Upper lobe of left lung (tissue), 6 donors: ENCODE results near the gene COX19. TPM values are rescaled to one million over a fixed set of nuclear protein-coding genes. Genes with fewer than 3 reads are reported as not detected.
A peak's percentile ranks its signal among the peaks of the same experiment; 100 is the strongest.
"Not testable (repeated sequence)": the region's sequence is repeated elsewhere in the genome, so short reads cannot be mapped to it uniquely, and the experiment has no call there.

Source experiments
- ATAC-seq, 2 donors: fragments of 200-7000 bp; cut with Tn5 transposase; one replicate each; pipeline ENCODE4 v1.9.1; 2022; ENCODE audit warnings: mild to moderate bottlenecking in 2 of 2, moderate library complexity in 2 of 2; ENCODE audit not compliant: low FRiP score in 2 of 2
- DNase-seq, 2 donors: peaks; one replicate each; pipeline ENCODE4 v3.0.0-alpha.2; 2019 to 2020
- H3K27ac ChIP-seq, 4 donors: fragments of 200-600 bp; sonication (generic); one replicate each; pipeline ENCODE4 v1.5.1; 2016 to 2019
- H3K27me3 ChIP-seq, 4 donors: fragments of 200-600 bp; sonication (generic); one replicate each; pipeline ENCODE4 v1.5.1; 2017 to 2019
- H3K36me3 ChIP-seq, 4 donors: fragments of 200-600 bp; sonication (generic); one replicate each; pipeline ENCODE4 v1.5.1; 2016 to 2019
- H3K4me1 ChIP-seq, 4 donors: fragments of 200-600 bp; sonication (generic); one replicate each; pipeline ENCODE4 v1.5.1; 2018 to 2019
- H3K4me3 ChIP-seq, 4 donors: fragments of 200-600 bp; sonication (generic); one replicate each; pipeline ENCODE4 v1.5.1; 2017 to 2019; ENCODE audit warnings: mild to moderate bottlenecking in 2 of 4, moderate library complexity in 1 of 4
- H3K9me3 ChIP-seq, 4 donors: fragments of 200-600 bp; sonication (generic); one replicate each; pipeline ENCODE4 v1.5.1; 2018 to 2019
- EP300 ChIP-seq, 4 donors: sonication (generic); formaldehyde crosslinking; IDR thresholded peaks; one replicate each; pipeline ENCODE4 v1.5.1; 2017; ENCODE audit warnings: antibody characterized with exemption in 4 of 4, control low read depth in 2 of 4
- POLR2A ChIP-seq, 4 donors: fragments of 450-650 bp; IDR thresholded peaks; one replicate each; pipeline ENCODE4 v1.5.1; 2016 to 2017; ENCODE audit warnings: antibody characterized with exemption in 4 of 4, mild to moderate bottlenecking in 2 of 4
- POLR2AphosphoS5 ChIP-seq, 2 donors: sonication (generic); formaldehyde crosslinking; IDR thresholded peaks; one replicate each; pipeline ENCODE4 v1.5.1; 2017; ENCODE audit warnings: antibody characterized with exemption in 2 of 2
- WGBS, 2 donors: methylation state at CpG; one replicate each; pipeline ENCODE4 v1.1.5; 2017 to 2018; 5-methylcytosine and 5-hydroxymethylcytosine counted together
- total RNA-seq, 6 donors: library from RNA; depleted of rRNA in 4 of 6; stranded (reverse); fragments of >200 nt in 4 of 6; gene quantifications; one replicate each; pipeline versions ENCODE4 v1.1.0 to v1.2.1, GENCODE V29; 2016 to 2021
- TF ChIP-seq, protein P1 (sequence below), 6 experiments: fragments of 450-650 bp in 4 of 6; fragments of 200-600 bp in 2 of 6; sonication (generic) in 2 of 6; IDR thresholded peaks; one replicate each; pipeline ENCODE4 v1.5.1; 2016 to 2019; ENCODE audit warnings: antibody characterized with exemption in 6 of 6
- donor health status: DM: no; HTN: no; CAD: no; lungs with moderate emphysema.
- donor health status: DM: no; HTN: yes; CAD: no; lungs with severe emphysema.

COX19 gene
- total RNA-seq, 6 donors from 2014 or later = 9.1 to 25.1 (median 11.5) TPM

DNA sequence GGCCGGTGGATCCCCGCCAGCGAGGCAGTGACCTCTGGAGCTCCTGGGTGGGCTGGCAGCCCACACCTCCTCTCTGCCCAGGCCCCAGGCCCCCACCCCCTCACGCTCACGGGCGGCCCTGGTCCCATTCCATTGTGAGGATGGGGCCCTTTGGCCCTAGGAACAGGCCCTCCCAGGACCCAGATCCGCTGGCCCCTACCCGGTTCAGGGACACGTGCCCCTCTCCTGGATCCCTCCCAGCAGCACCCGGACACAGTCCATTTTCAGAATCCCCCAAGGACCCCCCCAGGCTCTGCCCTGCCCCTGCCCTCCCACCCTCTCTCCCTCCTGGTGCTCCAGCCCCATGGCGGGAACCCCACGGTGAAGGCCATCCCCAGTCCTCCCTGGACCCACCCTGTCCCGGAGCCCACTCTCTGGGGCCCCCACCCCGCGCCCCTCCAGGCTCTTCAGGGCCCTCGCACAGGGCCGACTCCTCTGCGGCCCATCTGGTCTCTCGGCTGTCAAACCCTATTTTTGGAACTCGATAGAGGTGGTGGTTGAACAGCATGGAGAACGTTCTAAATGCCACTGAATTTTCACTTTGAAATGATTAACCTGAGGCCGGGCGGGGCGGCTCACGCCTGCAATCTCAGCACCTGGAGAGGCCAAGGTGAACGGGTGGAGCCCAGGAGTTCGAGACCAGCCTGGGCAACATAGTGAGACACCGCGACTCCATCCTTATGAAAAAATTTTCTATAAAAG, 28.9 kb downstream of the COX19 start:
- Histone ChIP-seq H3K9me3 (no peaks in the 10 kb centered on the region), H3K4me3 (peak overlapping the region in 3 of 4 donors; percentile 40 to 50 (median 45)), H3K36me3 (no peaks in the 10 kb centered on the region), H3K27me3 (no peaks in the 10 kb centered on the region), H3K27ac (peak overlapping the region; percentile 65 to 89 (median 78)), H3K4me1 (peaks cover 0 to 20% (median 2%) of the 10 kb centered on the region in 4 donors)
- WGBS, 2 donors = 76 to 84% methylated on average over 16 to 22 of the region's 29 CpGs
- DNase-seq (peak in 1 of 2 donors; percentile 51), ATAC-seq (no peak)
- TF ChIP-seq, protein P1, sequence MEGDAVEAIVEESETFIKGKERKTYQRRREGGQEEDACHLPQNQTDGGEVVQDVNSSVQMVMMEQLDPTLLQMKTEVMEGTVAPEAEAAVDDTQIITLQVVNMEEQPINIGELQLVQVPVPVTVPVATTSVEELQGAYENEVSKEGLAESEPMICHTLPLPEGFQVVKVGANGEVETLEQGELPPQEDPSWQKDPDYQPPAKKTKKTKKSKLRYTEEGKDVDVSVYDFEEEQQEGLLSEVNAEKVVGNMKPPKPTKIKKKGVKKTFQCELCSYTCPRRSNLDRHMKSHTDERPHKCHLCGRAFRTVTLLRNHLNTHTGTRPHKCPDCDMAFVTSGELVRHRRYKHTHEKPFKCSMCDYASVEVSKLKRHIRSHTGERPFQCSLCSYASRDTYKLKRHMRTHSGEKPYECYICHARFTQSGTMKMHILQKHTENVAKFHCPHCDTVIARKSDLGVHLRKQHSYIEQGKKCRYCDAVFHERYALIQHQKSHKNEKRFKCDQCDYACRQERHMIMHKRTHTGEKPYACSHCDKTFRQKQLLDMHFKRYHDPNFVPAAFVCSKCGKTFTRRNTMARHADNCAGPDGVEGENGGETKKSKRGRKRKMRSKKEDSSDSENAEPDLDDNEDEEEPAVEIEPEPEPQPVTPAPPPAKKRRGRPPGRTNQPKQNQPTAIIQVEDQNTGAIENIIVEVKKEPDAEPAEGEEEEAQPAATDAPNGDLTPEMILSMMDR (IDR thresholded peaks at IDR 0.05) = no peak
- TF ChIP-seq POLR2A (IDR thresholded peaks at IDR 0.05) = no peak

DNA sequence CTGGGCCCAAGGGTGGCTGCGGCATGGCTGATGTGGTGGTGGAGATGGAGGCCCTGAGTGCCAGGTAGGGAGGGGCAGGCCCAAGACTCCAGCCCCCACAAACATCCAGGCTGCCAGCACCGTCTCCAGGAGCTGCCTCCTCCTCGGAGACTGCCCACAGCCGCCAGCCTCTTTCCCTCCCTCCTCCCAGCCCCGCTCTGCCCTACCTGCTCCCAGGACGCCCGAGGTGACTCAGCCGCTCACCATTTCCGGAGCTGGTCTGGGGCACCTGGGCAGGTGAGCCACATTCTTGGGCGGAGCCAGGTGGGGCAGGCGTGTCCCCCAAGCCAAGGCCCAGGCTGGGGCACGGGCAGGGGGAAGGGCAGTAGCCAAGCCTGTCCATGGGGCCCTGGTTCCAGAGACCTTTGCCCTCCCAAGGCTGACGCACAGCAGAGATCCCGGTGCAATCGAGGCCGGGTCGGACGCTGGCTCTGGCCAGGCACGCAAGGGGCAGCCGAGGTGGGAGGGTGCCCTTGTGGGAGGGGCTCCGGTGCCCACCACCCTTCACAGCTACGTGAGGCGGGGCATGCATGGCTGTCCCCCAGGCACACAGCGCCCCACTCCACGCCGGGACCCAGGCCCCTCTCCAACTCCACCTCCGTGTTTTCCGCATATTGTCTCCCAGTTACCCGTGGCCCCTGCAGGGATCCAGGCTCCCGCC, 29.6 kb downstream of the COX19 start:
- peak overlapping the region in 3 of 4 donors; percentile 40 to 50 (median 45) for H3K4me3 ChIP-seq

DNA sequence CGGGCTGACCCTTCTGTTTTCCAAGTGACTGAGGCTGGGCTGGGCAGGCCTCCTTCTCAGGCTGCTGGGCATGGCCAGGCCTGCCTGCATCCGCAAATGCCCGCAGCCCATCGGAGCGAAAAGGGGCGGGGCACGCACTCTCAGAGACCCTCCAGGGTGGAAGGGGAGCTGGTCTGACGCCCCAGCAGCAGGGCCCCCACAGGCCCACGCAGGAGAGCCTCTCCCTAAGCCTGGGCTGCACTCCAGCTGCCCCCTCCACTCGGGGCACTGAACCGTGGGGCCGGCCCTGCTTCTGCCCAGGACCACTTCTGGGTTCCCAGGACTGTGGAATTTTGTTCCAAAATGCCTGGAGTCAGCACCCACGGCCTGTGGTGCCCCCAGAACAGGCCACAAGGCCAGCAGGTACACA, 30.2 kb downstream of the COX19 start:
- DNase-seq = peak in 1 of 2 donors; percentile 77
- H3K27me3 ChIP-seq = no peaks in the 10 kb centered on the region
- H3K9me3 ChIP-seq = peaks cover 0 to 5% (median 0%) of the 10 kb centered on the region in 4 donors
- H3K4me3 ChIP-seq = peak overlapping the region in 3 of 4 donors; percentile 40 to 50 (median 45)
- peak in 1 of 2 donors; percentile 19 for ATAC-seq
- no peak for TF ChIP-seq POLR2A (IDR thresholded peaks at IDR 0.05)
- TF ChIP-seq EP300 (IDR thresholded peaks at IDR 0.05) = no peak
- no peak for TF ChIP-seq POLR2AphosphoS5 (IDR thresholded peaks at IDR 0.05)
- TF ChIP-seq, protein P1 (IDR thresholded peaks at IDR 0.05) = no peak
- H3K36me3 ChIP-seq = no peaks in the 10 kb centered on the region
- H3K4me1 ChIP-seq = peaks cover 0 to 20% (median 2%) of the 10 kb centered on the region in 4 donors
- 77 to 98% methylated on average over 7 to 12 of the region's 13 CpGs for WGBS, 2 donors
- peak overlapping the region; percentile 65 to 89 (median 78) for H3K27ac ChIP-seq

More for the DNA sequence above, 29.6 kb downstream of the COX19 start:
- Histone ChIP-seq H3K9me3 (peaks cover 0 to 4% (median 0%) of the 10 kb centered on the region in 4 donors), H3K36me3 (no peaks in the 10 kb centered on the region), H3K27ac (peak overlapping the region; percentile 65 to 89 (median 78)), H3K27me3 (no peaks in the 10 kb centered on the region), H3K4me1 (peaks cover 0 to 20% (median 2%) of the 10 kb centered on the region in 4 donors)
- TF ChIP-seq POLR2A (IDR thresholded peaks at IDR 0.05) (peak in 3 of 4 donors; percentile 36 to 80 (median 38)), POLR2AphosphoS5 (IDR thresholded peaks at IDR 0.05) (peak; percentile 11 to 51)
- TF ChIP-seq, protein P1 (IDR thresholded peaks at IDR 0.05) = no peak
- WGBS, 2 donors = 62 to 65% methylated on average over 13 to 20 of the region's 30 CpGs
- DNase-seq (peak; percentile 88 to 92), ATAC-seq (peak; percentile 76 to 97)

DNA sequence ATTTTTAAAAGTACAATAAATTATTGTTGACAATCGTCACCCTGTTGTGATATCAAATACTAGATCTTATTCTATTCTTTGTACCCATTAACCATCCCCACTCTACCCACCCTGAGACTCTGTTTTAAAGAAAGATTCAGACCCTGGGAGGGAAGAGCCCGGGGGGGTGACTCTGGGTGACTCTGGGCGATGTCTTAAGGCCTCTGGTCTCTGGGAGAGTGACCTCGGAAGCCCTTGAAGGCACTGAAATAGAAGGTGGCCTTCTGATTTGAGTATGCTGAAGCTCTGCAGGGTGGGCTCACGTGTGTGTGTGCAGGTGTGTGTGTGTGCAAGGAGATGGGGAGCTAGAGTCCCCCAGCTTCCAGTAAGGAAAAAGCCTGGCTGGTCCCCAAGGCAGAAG, 30.6 kb downstream of the COX19 start:
- peak overlapping the region in 3 of 4 donors; percentile 40 to 50 (median 45) for H3K4me3 ChIP-seq
- H3K27ac ChIP-seq = peak overlapping the region in 3 of 4 donors; percentile 77 to 89 (median 80)
- no peaks in the 10 kb centered on the region for H3K27me3 ChIP-seq
- no peak for DNase-seq
- H3K4me1 ChIP-seq = peaks cover 0 to 16% (median 2%) of the 10 kb centered on the region in 4 donors
- TF ChIP-seq, protein P1 (IDR thresholded peaks at IDR 0.05) = no peak
- TF ChIP-seq POLR2AphosphoS5 (IDR thresholded peaks at IDR 0.05) (no peak), EP300 (IDR thresholded peaks at IDR 0.05) (no peak), POLR2A (IDR thresholded peaks at IDR 0.05) (no peak)
- ATAC-seq = no peak
- H3K9me3 ChIP-seq = peaks cover 0 to 5% (median 0%) of the 10 kb centered on the region in 4 donors
- H3K36me3 ChIP-seq = no peaks in the 10 kb centered on the region
- 84 to 86% methylated on average over 5 of the region's 5 CpGs for WGBS, 2 donors

DNA sequence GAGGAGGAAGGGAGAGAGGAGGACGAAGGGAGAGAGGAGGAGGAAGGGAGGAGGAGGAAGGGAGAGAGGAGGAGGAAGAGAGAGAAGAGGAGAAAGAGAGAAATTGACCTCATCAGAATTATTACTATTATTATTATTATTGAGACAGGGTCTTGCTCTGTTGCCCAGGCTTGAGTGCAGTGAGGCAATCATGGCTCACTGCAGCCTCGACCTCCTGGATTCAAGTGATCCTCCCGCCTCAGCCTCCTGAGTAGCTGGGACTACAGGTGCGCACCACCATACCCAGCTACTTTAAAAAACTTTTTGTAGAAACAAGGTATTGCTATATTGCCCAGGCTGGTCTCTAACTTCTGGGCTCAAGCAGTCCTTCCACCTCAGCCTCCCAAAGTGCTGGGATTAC, 31.6 kb downstream of the COX19 start:
- H3K27me3 ChIP-seq, H3K4me3 ChIP-seq, H3K27ac ChIP-seq, H3K9me3 ChIP-seq, ATAC-seq, H3K36me3 ChIP-seq, DNase-seq: not testable (repeated sequence)
- peaks cover 0 to 14% (median 2%) of the 10 kb centered on the region in 4 donors for H3K4me1 ChIP-seq
- 73 to 79% methylated on average over 4 of the region's 4 CpGs for WGBS, 2 donors
